T-helper 2 cell treated with Interferon-gamma antibody and Interleukin-4, amounts not matched to agents 100 ng/mL and 5 ng/mL, for 36 hours (primary cell): ENCODE data around the gene SRPK2. TPM values are rescaled to one million over a fixed set of nuclear protein-coding genes. Genes with fewer than 3 reads are reported as not detected.
"Not testable (repeated sequence)": the region's sequence is repeated elsewhere in the genome, so short reads cannot be mapped to it uniquely, and the experiment has no call there.

ENCODE experiments used
- intact Hi-C: fragments of 100-400 bp; cut with micrococcal nuclease; formaldehyde crosslinking; loops from one replicate; pipeline ENCODE4 v1.15.1; 2023
- total RNA-seq: library from RNA; stranded (reverse); gene quantifications from 2 replicates; pipeline ENCODE4 v1.2.3, GENCODE V29; 2022

Gene SRPK2
- total RNA-seq, 1 donor from 2014 or later: 47.5 TPM

GRCh38 chr7:105345003-105345402 is 43.7 kb downstream of the SRPK2 start:
- intact Hi-C loops: no loop called here

GRCh38 chr7:105339404-105340323 is 49.1 kb downstream of the SRPK2 start:
- intact Hi-C loops: loop anchor here (10.0 kb wide), 2 partner anchors 235 to 415 kb away; no protein-coding TSS in a partner anchor

- intact Hi-C loops: loop anchor here (10.0 kb wide), 2 partner anchors 233 to 413 kb away; no protein-coding TSS in a partner anchor
Measured at GRCh38 chr7:105337529-105337928, 51.2 kb downstream of the SRPK2 start.

- intact Hi-C loops: loop anchor here (1.0 to 10.0 kb wide), 4 partner anchors 183 to 411 kb away; no protein-coding TSS in a partner anchor
Measured at GRCh38 chr7:105336009-105336408, 52.7 kb downstream of the SRPK2 start.

- intact Hi-C loops: loop anchor here (10.0 kb wide), 2 partner anchors 228 to 408 kb away; no protein-coding TSS in a partner anchor
Measured at GRCh38 chr7:105332661-105333060, 56.1 kb downstream of the SRPK2 start.

- intact Hi-C loops: loop anchor here (10.0 kb wide), 2 partner anchors 226 to 406 kb away; no protein-coding TSS in a partner anchor
Measured at GRCh38 chr7:105330526-105330925, 58.2 kb downstream of the SRPK2 start.

- intact Hi-C loops: no loop called here
Measured at GRCh38 chr7:105327201-105327600, 61.5 kb downstream of the SRPK2 start.

GRCh38 chr7:105325216-105325904 is 63.4 kb downstream of the SRPK2 start:
- intact Hi-C loops: no loop called here

GRCh38 chr7:105324606-105325005 is 64.1 kb downstream of the SRPK2 start:
- intact Hi-C loops: not testable (repeated sequence)

- intact Hi-C loops: no loop called here
Measured at GRCh38 chr7:105323366-105323765, 65.4 kb downstream of the SRPK2 start.

GRCh38 chr7:105322655-105323277 is 66.0 kb downstream of the SRPK2 start:
- intact Hi-C loops: no loop called here

GRCh38 chr7:105321754-105322455 is 66.8 kb downstream of the SRPK2 start:
- intact Hi-C loops: no loop called here

GRCh38 chr7:105320896-105321295 is 67.8 kb downstream of the SRPK2 start:
- intact Hi-C loops: no loop called here

- intact Hi-C loops: no loop called here
Measured at GRCh38 chr7:105319578-105319977, 69.1 kb downstream of the SRPK2 start.

- intact Hi-C loops: no loop called here
Measured at GRCh38 chr7:105316578-105317344, 72.0 kb downstream of the SRPK2 start.

GRCh38 chr7:105315357-105315756 is 73.4 kb downstream of the SRPK2 start:
- intact Hi-C loops: no loop called here

GRCh38 chr7:105309235-105310169 is 79.2 kb downstream of the SRPK2 start:
- intact Hi-C loops: loop anchor here (2.0 kb wide), 1 partner anchor 41 kb away; no protein-coding TSS in a partner anchor

- intact Hi-C loops: no loop called here
Measured at GRCh38 chr7:105307163-105307672, 81.5 kb downstream of the SRPK2 start.

- intact Hi-C loops: no loop called here
Measured at GRCh38 chr7:105306298-105306748, 82.4 kb downstream of the SRPK2 start.
